Activated naive CD4-positive, alpha-beta T cell treated with anti-CD3 and anti-CD28 coated beads, Interleukin-2, amount 50 U/mL, for 72 hours (primary cell): ENCODE measurements around the gene C3orf18. TPM values are rescaled to one million over a fixed set of nuclear protein-coding genes. Genes with fewer than 3 reads are reported as not detected.
"Not testable (repeated sequence)": the region's sequence is repeated elsewhere in the genome, so short reads cannot be mapped to it uniquely, and the experiment has no call there.

ENCODE experiments used
- ATAC-seq, 2 donors: fragments of 150-1000 bp; cut with Tn5 transposase; 2 replicates each; pipeline ENCODE4 v1.10.0; 2021; ENCODE audit warnings: mild to moderate bottlenecking in 2 of 2, moderate library complexity in 2 of 2
- DNase-seq, 2 donors: peaks; one replicate each; pipeline ENCODE4 v3.0.0; 2021 to 2022; ENCODE audit warnings: low spot score in 2 of 2
- H3K27ac Mint-ChIP-seq, 2 donors: one replicate each; pipeline ENCODE4 v1.8.0; 2022; ENCODE audit warnings: mild to moderate bottlenecking in 2 of 2, mixed read lengths in 2 of 2
- H3K36me3 Mint-ChIP-seq, 2 donors: one replicate each; pipeline ENCODE4 v1.8.0; 2022; ENCODE audit warnings: mixed read lengths in 2 of 2
- H3K9me3 Mint-ChIP-seq, 2 donors: one replicate each; pipeline ENCODE4 v1.8.0; 2022; ENCODE audit warnings: mixed read lengths in 2 of 2
- total RNA-seq, 2 donors: library from RNA; stranded (reverse); gene quantifications; one replicate each; pipeline ENCODE4 v1.2.3, GENCODE V29; 2022

C3orf18 gene
- total RNA-seq, 2 donors from 2014 or later: 21.4 to 42.4 TPM

GRCh38 chr3:50524746-50525145 is 42.8 kb downstream of the C3orf18 start:
- ATAC-seq: no peak
- no peaks in the 10 kb centered on the region for H3K9me3 Mint-ChIP-seq
- H3K36me3 Mint-ChIP-seq: no peaks in the 10 kb centered on the region
- DNase-seq: no peak
- H3K27ac Mint-ChIP-seq: no peak overlapping the region

GRCh38 chr3:50523279-50523811 is 44.2 kb downstream of the C3orf18 start:
- no peak for ATAC-seq
- no peak for DNase-seq
- Mint-ChIP-seq H3K36me3 (no peaks in the 10 kb centered on the region), H3K9me3 (no peaks in the 10 kb centered on the region), H3K27ac (no peak overlapping the region)

- DNase-seq (no peak), ATAC-seq (no peak)
- no peak overlapping the region for H3K27ac Mint-ChIP-seq
- H3K36me3 Mint-ChIP-seq: no peaks in the 10 kb centered on the region
- no peaks in the 10 kb centered on the region for H3K9me3 Mint-ChIP-seq
These were observed 46.0 kb downstream of the C3orf18 start for GRCh38 chr3:50521572-50521971.

- ATAC-seq (no peak), DNase-seq (no peak)
- Mint-ChIP-seq H3K27ac (peak overlapping the region in 1 of 2 donors; percentile 7), H3K36me3 (no peaks in the 10 kb centered on the region), H3K9me3 (no peaks in the 10 kb centered on the region)
These were observed 46.7 kb downstream of the C3orf18 start for GRCh38 chr3:50520849-50521248.

GRCh38 chr3:50519471-50520089 is 48.0 kb downstream of the C3orf18 start:
- Mint-ChIP-seq H3K9me3 (no peaks in the 10 kb centered on the region), H3K36me3 (no peaks in the 10 kb centered on the region), H3K27ac (no peak overlapping the region)
- ATAC-seq (peak; percentile 85 to 88), DNase-seq (peak; percentile 69 to 83)

- Mint-ChIP-seq H3K36me3 (no peaks in the 10 kb centered on the region), H3K9me3 (no peaks in the 10 kb centered on the region), H3K27ac (no peak overlapping the region)
- no peak for DNase-seq
- no peak for ATAC-seq
These were observed 49.1 kb downstream of the C3orf18 start for GRCh38 chr3:50518436-50518835.

- Mint-ChIP-seq H3K36me3 (no peaks in the 10 kb centered on the region), H3K27ac (no peak overlapping the region), H3K9me3 (no peaks in the 10 kb centered on the region)
- ATAC-seq: no peak
- no peak for DNase-seq
These were observed 49.8 kb downstream of the C3orf18 start for GRCh38 chr3:50517721-50518206.

GRCh38 chr3:50516440-50516871 is 51.1 kb downstream of the C3orf18 start:
- no peak for DNase-seq
- ATAC-seq: no peak
- Mint-ChIP-seq H3K27ac (peak overlapping the region in 1 of 2 donors; percentile 19), H3K36me3 (no peaks in the 10 kb centered on the region), H3K9me3 (no peaks in the 10 kb centered on the region)

GRCh38 chr3:50515565-50516439 is 51.7 kb downstream of the C3orf18 start:
- ATAC-seq (peak; percentile 27 to 44), DNase-seq (no peak)
- no peaks in the 10 kb centered on the region for H3K36me3 Mint-ChIP-seq
- H3K9me3 Mint-ChIP-seq: no peaks in the 10 kb centered on the region
- H3K27ac Mint-ChIP-seq: no peak overlapping the region

- H3K36me3 Mint-ChIP-seq, H3K9me3 Mint-ChIP-seq, H3K27ac Mint-ChIP-seq, ATAC-seq, DNase-seq: not testable (repeated sequence)
These were observed 54.6 kb downstream of the C3orf18 start for GRCh38 chr3:50512908-50513307.

GRCh38 chr3:50512131-50512530 is 55.4 kb downstream of the C3orf18 start:
- H3K9me3 Mint-ChIP-seq: no peaks in the 10 kb centered on the region
- peak overlapping the region in 1 of 2 donors; percentile 45 for H3K27ac Mint-ChIP-seq
- no peak for DNase-seq
- no peaks in the 10 kb centered on the region for H3K36me3 Mint-ChIP-seq
- no peak for ATAC-seq

- no peaks in the 10 kb centered on the region for H3K9me3 Mint-ChIP-seq
- DNase-seq (no peak), ATAC-seq (no peak)
- H3K27ac Mint-ChIP-seq: peak overlapping the region in 1 of 2 donors; percentile 43
- no peaks in the 10 kb centered on the region for H3K36me3 Mint-ChIP-seq
These were observed 57.2 kb downstream of the C3orf18 start for GRCh38 chr3:50510325-50510724.

GRCh38 chr3:50509715-50510114 is 57.8 kb downstream of the C3orf18 start:
- H3K27ac Mint-ChIP-seq: peak overlapping the region in 1 of 2 donors; percentile 13
- DNase-seq: no peak
- H3K9me3 Mint-ChIP-seq: no peaks in the 10 kb centered on the region
- no peaks in the 10 kb centered on the region for H3K36me3 Mint-ChIP-seq
- no peak for ATAC-seq

GRCh38 chr3:50508821-50509220 is 58.7 kb downstream of the C3orf18 start:
- DNase-seq: no peak
- H3K36me3 Mint-ChIP-seq: no peaks in the 10 kb centered on the region
- H3K27ac Mint-ChIP-seq: no peak overlapping the region

More at GRCh38 chr3:50508821-50509220, 58.7 kb downstream of the C3orf18 start:
- no peaks in the 10 kb centered on the region for H3K9me3 Mint-ChIP-seq
- ATAC-seq: no peak
